DND-41 (cell line): ENCODE measurements around the gene DTNBP1.
A peak's percentile ranks its signal among the peaks of the same experiment; 100 is the strongest.

Experiments
- ATAC-seq: fragments of 200-7000 bp; cut with Tn5 transposase; 3 replicates; pipeline ENCODE4 v1.9.1; 2021; ENCODE audit warnings: low read depth; ENCODE audit not compliant: insufficient read depth
- DNase-seq: peaks from one replicate; pipeline ENCODE4 v3.0.0-alpha.2; 2020
- H2AFZ ChIP-seq: 2 replicates; pipeline ENCODE4 v1.6.0; 2012; ENCODE audit warnings: low read depth, low read length
- H3K27ac ChIP-seq: 2 replicates; pipeline ENCODE4 v1.5.1; 2012; ENCODE audit warnings: low read length, inconsistent platforms
- H3K27me3 ChIP-seq: fragments of 200-600 bp; sonication (generic); 2 replicates; pipeline ENCODE4 v1.6.0; 2012; ENCODE audit warnings: low read length, mild to moderate bottlenecking, inconsistent platforms; ENCODE audit not compliant: insufficient read depth, poor library complexity
- H3K36me3 ChIP-seq: 2 replicates; pipeline ENCODE4 v1.5.1; 2012; ENCODE audit warnings: low read length, inconsistent platforms; ENCODE audit not compliant: insufficient read depth
- H3K4me1 ChIP-seq: 2 replicates; pipeline ENCODE4 v1.5.1; 2012; ENCODE audit warnings: mild to moderate bottlenecking, low read length; ENCODE audit not compliant: insufficient read depth
- H3K4me2 ChIP-seq: 2 replicates; pipeline ENCODE4 v1.6.0; 2012; ENCODE audit warnings: mild to moderate bottlenecking, moderate library complexity, low read length, inconsistent platforms; ENCODE audit not compliant: insufficient read depth
- H3K4me3 ChIP-seq, 2 experiments: fragments of 200-600 bp in 1 of 2; shearing (Covaris generic) in 1 of 2; 2 replicates each; pipeline ENCODE4 v1.5.1; 2012 to 2016; ENCODE audit warnings: inconsistent platforms in 2 of 2, low read length in 2 of 2, mild to moderate bottlenecking in 2 of 2, low read depth in 1 of 2, moderate library complexity in 1 of 2
- H3K79me2 ChIP-seq: 2 replicates; pipeline ENCODE4 v1.6.0; 2012; ENCODE audit warnings: low read length, inconsistent platforms; ENCODE audit not compliant: insufficient read depth
- H3K9ac ChIP-seq: 2 replicates; pipeline ENCODE4 v1.6.0; 2012; ENCODE audit warnings: low read depth, mild to moderate bottlenecking, inconsistent platforms, low read length, moderate library complexity
- H3K9me3 ChIP-seq: 2 replicates; pipeline ENCODE4 v1.5.1; 2012; ENCODE audit warnings: low read length, moderate library complexity, mild to moderate bottlenecking, inconsistent platforms; ENCODE audit not compliant: insufficient read depth, severe bottlenecking
- H4K20me1 ChIP-seq: 2 replicates; pipeline ENCODE4 v1.6.0; 2012; ENCODE audit warnings: low read length; ENCODE audit not compliant: insufficient read depth
- CTCF ChIP-seq: IDR thresholded peaks from 2 replicates; pipeline ENCODE4 v1.5.1; 2012; ENCODE audit warnings: borderline replicate concordance, low read length, moderate library complexity, mild to moderate bottlenecking; ENCODE audit not compliant: poor library complexity, severe bottlenecking; ENCODE audit errors: extremely low read depth
- EZH2 ChIP-seq: IDR thresholded peaks from 3 replicates; pipeline ENCODE4 v1.6.1; 2012; ENCODE audit warnings: borderline replicate concordance, low read depth, mild to moderate bottlenecking, moderate library complexity, low read length, inconsistent platforms; ENCODE audit not compliant: severe bottlenecking

The DTNBP1 gene

GRCh38 chr6:15621203-15622044 lies 41.4 kb downstream of the DTNBP1 start:
- Histone ChIP-seq H3K27me3 (no peaks in the 10 kb centered on the region), H3K36me3 (peaks cover 13% of the 10 kb centered on the region; the same call in 1 of the 2 replicates), H3K27ac (peak overlapping the region; percentile 10; the same call in 1 of the 2 replicates), H3K9me3 (no peaks in the 10 kb centered on the region), H4K20me1 (peaks cover 22% of the 10 kb centered on the region; the same call in 1 of the 2 replicates), H3K9ac (no peak overlapping the region), H3K4me3 (no peak overlapping the region), H2AFZ (no peak overlapping the region), H3K79me2 (peaks cover 53% of the 10 kb centered on the region), H3K4me2 (no peak overlapping the region), H3K4me1 (peaks cover 15% of the 10 kb centered on the region)
- DNase-seq (no peak), ATAC-seq (peak; percentile 54)
- TF ChIP-seq CTCF, result no peak

GRCh38 chr6:15620611-15621010 lies 42.2 kb downstream of the DTNBP1 start:
- DNase-seq (no peak), ATAC-seq (no peak)
- Histone ChIP-seq H3K9me3 (no peaks in the 10 kb centered on the region), H3K4me3 (no peak overlapping the region), H3K4me2 (no peak overlapping the region), H3K9ac (no peak overlapping the region), H3K27me3 (no peaks in the 10 kb centered on the region), H3K79me2 (peaks cover 60% of the 10 kb centered on the region), H4K20me1 (peaks cover 25% of the 10 kb centered on the region; the same call in 1 of the 2 replicates), H3K36me3 (peaks cover 10% of the 10 kb centered on the region; the same call in 1 of the 2 replicates), H3K27ac (no peak overlapping the region), H3K4me1 (peaks cover 15% of the 10 kb centered on the region), H2AFZ (no peak overlapping the region)
- TF ChIP-seq EZH2, result no peak
- TF ChIP-seq CTCF, result no peak

- Histone ChIP-seq H3K27ac (no peak overlapping the region), H3K9ac (no peak overlapping the region), H2AFZ (no peak overlapping the region), H3K4me3 (no peak overlapping the region), H4K20me1 (peaks cover 25% of the 10 kb centered on the region; the same call in 1 of the 2 replicates), H3K79me2 (peaks cover 60% of the 10 kb centered on the region), H3K9me3 (no peaks in the 10 kb centered on the region), H3K36me3 (peaks cover 18% of the 10 kb centered on the region), H3K4me2 (no peak overlapping the region), H3K27me3 (no peaks in the 10 kb centered on the region), H3K4me1 (peaks cover 15% of the 10 kb centered on the region)
- DNase-seq (no peak), ATAC-seq (no peak)
- TF ChIP-seq CTCF (no peak), EZH2 (no peak)
These were observed 43.5 kb downstream of the DTNBP1 start for GRCh38 chr6:15619330-15619729.
